HL-60 (cell line): Measurements from ENCODE around the gene SNCG.

ENCODE experiments used
- CTCF ChIP-seq: IDR thresholded peaks from one replicate; pipeline ENCODE4 v1.5.1; 2011; ENCODE audit warnings: low read length, control low read depth, inconsistent platforms; ENCODE audit not compliant: insufficient read depth
- GABPA ChIP-seq: IDR thresholded peaks from 2 replicates; pipeline ENCODE4 v1.6.1; 2012; ENCODE audit warnings: low read depth
- POLR2AphosphoS5 ChIP-seq: IDR thresholded peaks from 2 replicates; pipeline ENCODE4 v1.6.1; 2012; ENCODE audit warnings: low read depth
- REST ChIP-seq: IDR thresholded peaks from 2 replicates; pipeline ENCODE4 v1.6.1; 2012; ENCODE audit warnings: low read depth; ENCODE audit not compliant: insufficient replicate concordance
- SPI1 ChIP-seq: IDR thresholded peaks from 2 replicates; pipeline ENCODE4 v1.6.1; 2012; ENCODE audit warnings: low read depth, mild to moderate bottlenecking, borderline replicate concordance

- no peak for TF ChIP-seq CTCF
- no peak for TF ChIP-seq POLR2AphosphoS5
- TF ChIP-seq REST, result no peak
- TF ChIP-seq SPI1, result no peak
- no peak for TF ChIP-seq GABPA
These were observed 5.9 kb downstream of the SNCG start for GRCh38 chr10:86964061-86964846.
